Measurements from ENCODE around the gene TTC33.

TTC33 gene

GRCh38 chr5:40477856-40478546, 277.8 kb downstream of the TTC33 start:
- TF ChIP-seq, protein P1, sequence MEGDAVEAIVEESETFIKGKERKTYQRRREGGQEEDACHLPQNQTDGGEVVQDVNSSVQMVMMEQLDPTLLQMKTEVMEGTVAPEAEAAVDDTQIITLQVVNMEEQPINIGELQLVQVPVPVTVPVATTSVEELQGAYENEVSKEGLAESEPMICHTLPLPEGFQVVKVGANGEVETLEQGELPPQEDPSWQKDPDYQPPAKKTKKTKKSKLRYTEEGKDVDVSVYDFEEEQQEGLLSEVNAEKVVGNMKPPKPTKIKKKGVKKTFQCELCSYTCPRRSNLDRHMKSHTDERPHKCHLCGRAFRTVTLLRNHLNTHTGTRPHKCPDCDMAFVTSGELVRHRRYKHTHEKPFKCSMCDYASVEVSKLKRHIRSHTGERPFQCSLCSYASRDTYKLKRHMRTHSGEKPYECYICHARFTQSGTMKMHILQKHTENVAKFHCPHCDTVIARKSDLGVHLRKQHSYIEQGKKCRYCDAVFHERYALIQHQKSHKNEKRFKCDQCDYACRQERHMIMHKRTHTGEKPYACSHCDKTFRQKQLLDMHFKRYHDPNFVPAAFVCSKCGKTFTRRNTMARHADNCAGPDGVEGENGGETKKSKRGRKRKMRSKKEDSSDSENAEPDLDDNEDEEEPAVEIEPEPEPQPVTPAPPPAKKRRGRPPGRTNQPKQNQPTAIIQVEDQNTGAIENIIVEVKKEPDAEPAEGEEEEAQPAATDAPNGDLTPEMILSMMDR (conservative IDR thresholded peaks at IDR 0.05): no peak
- no peak for TF ChIP-seq ZFX (IDR thresholded peaks at IDR 0.05)
- H3K27ac ChIP-seq: no peak overlapping the region

- TF ChIP-seq, protein P1 (conservative IDR thresholded peaks at IDR 0.05): no peak
- no peak for TF ChIP-seq ZFX (IDR thresholded peaks at IDR 0.05)
- H3K27ac ChIP-seq: no peak overlapping the region
Measured at GRCh38 chr5:40475561-40475960, 280.2 kb downstream of the TTC33 start.

- TF ChIP-seq, protein P1 (conservative IDR thresholded peaks at IDR 0.05): no peak
- no peak for TF ChIP-seq ZFX (IDR thresholded peaks at IDR 0.05)
- no peak overlapping the region for H3K27ac ChIP-seq
Measured at GRCh38 chr5:40474250-40474649, 281.5 kb downstream of the TTC33 start.

DNA sequence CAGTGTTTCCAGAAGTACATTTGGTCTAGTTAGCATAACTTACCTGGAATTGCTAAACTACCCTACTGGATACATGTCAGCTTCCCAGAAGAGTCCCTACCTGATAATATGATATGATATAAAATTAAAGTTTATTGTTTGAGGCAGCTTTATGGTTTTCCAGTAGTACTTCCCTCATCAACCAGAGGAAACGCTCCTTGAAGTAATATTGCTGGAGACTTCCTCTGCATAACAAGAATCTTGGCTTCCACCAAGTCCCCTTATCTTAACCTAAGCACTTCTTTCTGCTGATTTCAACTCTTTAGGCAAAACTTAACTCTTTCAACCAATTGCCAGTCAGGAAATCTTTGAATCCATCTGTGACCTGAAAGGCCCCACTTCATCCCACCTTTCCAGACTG, 290.3 kb downstream of the TTC33 start:
- TF ChIP-seq, protein P1 (conservative IDR thresholded peaks at IDR 0.05): no peak
- TF ChIP-seq ZFX (IDR thresholded peaks at IDR 0.05): no peak
- H3K27ac ChIP-seq: no peak overlapping the region

GRCh38 chr5:40464511-40464910, 291.2 kb downstream of the TTC33 start:
- no peak for TF ChIP-seq ZFX (IDR thresholded peaks at IDR 0.05)
- TF ChIP-seq, protein P1 (conservative IDR thresholded peaks at IDR 0.05): no peak
- H3K27ac ChIP-seq: no peak overlapping the region

Data from C4-2B (cell line).